H54 (cell line): ENCODE results near the gene ARFGAP2.
"Not testable (repeated sequence)": the region's sequence is repeated elsewhere in the genome, so short reads cannot be mapped to it uniquely, and the experiment has no call there.

Source experiments
- DNase-seq: peaks from one replicate; pipeline ENCODE4 v3.0.0; 2011; ENCODE audit warnings: low spot score, mixed read lengths; ENCODE audit not compliant: insufficient read length
- FAIRE-seq: peaks from 3 replicates; lab custom pipeline; 2011; peaks lifted over from hg19 to GRCh38; lab: Jason Lieb, UNC
- POLR2A ChIP-seq: IDR thresholded peaks from 2 replicates; pipeline ENCODE4 v1.6.1; 2011; ENCODE audit warnings: low read depth, mild to moderate bottlenecking, low read length

Gene ARFGAP2

DNA sequence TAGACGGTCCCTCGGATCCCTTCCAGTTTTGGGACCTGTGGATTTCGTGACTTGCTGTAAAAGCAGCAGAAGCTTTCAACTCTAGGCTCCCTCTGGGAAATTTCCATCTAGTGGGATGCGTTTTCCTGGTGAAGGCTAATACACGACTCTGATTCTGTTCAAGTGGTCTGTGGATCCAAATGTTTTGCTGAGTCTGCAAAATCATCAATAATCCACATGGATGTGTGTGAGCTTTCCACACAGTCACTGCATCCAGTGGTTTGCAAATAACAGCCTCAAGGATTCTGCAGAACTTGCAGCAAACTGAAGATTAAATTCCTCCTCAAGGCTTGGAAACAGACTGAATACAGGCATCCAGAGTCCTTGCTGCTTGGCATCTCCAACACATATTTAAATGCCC is 25.9 kb upstream of the ARFGAP2 start:
- no peak for FAIRE-seq
- TF ChIP-seq POLR2A: no peak
- no peak for DNase-seq

DNA sequence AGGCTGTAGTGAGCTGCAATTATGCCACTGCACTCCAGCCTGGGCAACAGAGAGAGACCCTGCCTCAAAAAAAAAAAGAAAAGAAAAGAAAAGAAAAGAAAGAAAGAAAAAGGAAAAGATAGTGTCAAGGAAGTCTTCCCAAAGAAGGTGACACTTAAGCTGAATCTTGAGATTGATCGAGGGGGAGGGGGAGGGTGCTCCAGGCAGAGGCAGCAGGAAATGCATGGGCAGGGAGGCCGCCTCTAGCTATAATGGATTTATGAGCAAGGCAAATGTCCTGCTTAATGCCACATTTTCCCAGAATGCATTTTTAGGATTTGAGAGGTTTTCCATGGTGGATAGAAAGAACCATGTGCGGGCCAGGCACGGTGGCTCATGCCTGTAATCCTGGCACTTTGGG is 24.3 kb upstream of the ARFGAP2 start:
- TF ChIP-seq POLR2A: no peak
- FAIRE-seq (no peak), DNase-seq (no peak)

DNA sequence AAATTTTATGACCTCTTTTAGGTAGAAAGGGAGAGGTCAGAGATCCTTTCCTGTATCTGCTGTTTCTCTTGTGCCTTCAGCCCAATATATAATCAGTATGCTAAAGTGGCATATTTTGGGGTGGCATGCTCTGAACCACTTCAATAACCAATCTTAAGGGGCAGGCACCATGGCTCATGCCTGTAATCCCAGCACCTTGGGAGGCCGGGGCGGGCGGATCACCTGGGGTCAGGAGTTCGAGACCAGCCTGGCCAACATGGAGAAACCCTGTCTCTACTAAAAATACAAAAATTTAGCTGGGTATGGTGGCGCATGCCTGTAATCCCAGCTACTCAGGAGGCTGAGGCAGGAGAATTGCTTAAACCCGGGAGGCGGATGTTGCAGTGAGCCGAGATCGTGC is 21.5 kb upstream of the ARFGAP2 start:
- not testable (repeated sequence) for DNase-seq, FAIRE-seq

DNA sequence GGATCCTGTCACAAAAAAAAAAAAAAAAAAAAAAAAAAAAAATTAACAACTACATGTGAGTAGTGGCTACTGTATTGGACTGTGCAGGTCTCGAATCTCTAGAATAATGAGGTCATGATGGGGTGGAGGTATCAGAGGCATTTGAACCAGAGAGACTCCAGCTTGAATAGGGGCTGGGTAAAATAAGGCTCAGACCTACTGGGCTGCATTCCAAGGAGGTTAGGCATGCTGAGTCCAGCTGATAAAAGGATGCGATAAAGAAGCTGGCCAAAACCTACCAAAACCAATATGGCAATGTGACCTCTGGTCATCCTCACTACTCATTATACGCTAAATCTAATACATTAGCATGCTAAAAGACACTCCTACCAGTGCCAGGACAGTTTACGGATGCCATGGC is 15.4 kb upstream of the ARFGAP2 start:
- no peak for TF ChIP-seq POLR2A
- DNase-seq: no peak
- FAIRE-seq: no peak

DNA sequence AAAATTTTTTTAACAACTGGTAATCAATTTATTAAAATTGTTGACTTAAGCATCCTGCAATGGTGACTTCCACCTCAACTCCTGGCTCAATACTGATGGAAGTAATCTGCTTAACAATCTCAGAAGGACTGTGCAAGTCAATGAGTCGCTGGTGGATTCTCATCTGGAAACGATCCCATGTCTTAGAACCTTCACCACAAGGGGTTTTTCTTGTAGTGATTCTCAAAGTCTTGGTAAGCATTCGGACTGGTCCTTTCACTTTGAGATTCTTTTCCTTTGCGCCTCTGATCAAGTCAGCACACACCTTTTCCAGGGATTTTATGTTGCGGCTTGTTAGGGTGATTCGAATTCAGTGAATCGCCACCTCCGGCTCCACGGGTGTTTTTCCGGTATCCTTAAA is 14.5 kb upstream of the ARFGAP2 start:
- not testable (repeated sequence) for FAIRE-seq, DNase-seq

- peak; percentile 84 for DNase-seq
- peak; percentile 71 for FAIRE-seq
- no peak for TF ChIP-seq POLR2A
Measured at GRCh38 chr11:47189100-47189834, 12.6 kb upstream of the ARFGAP2 start.

DNA sequence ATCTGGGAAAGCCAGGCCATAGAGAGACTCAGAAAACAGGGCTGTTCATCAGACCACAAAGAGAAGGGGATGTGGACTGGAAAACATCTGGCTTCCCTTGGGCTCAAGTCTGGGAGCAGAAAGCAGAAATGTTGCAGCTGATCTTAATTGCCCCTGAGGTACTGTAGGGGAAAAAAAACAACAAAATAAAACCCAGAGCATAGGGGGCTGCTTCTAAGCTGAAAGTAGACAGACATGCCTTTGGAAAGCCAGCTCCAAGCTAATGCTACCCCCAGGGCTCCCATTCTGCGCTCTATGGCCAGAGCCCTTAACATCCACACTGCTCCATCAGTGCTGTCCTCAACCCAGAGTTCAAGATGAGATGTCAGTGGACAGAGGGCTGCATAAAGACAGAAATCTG is 11.6 kb upstream of the ARFGAP2 start:
- DNase-seq: no peak
- FAIRE-seq: no peak
- TF ChIP-seq POLR2A: no peak

- no peak for DNase-seq
- no peak for TF ChIP-seq POLR2A
- FAIRE-seq: no peak
Measured at GRCh38 chr11:47187723-47188122, 11.0 kb upstream of the ARFGAP2 start.

DNA sequence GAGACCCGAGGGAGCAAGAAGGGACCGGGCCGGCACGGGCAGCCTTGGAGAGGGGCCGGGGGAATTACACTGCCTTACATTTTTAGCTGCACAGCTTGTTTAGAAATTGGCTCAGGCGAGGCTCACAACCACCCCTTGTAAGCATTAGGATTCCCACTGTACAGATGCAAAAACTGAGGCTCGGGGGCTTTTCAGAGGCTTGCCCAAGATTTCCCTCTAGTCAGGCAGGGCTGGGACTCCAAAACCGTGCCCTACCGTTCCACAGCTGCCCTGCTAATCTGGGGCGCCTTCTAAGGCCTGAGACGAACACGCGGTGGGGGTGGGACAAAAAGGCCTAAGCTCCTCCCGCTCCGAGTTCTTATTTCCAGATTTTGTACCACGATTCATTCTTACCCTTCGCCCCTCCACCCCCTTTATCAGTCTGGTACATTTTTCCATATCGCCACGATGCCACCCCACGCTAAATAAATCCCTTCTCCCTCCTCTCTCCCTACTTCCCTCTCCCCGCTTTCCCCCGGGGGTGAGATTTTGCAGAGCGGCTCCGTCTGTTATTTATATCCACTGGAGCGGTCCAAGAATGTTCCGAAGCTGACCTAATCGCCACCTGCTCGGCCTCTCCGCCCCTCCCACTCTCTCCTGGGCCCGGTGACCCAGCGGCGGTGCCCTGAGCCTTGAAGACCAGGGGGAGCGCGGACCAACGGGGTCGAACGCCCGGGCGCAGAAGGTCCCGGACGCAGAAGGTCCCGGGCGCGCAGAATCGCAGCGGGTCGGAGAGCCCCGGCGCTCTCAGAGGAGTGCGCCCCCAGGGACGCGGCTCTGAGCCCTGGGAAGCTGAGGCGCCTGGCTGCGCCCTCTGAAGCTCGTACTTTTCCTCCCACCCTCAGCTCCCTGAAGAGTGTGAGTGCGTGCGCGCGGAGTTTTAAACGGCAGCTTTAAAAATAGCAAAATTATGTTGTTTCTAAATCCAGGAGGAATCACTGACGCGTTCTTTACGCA is 10.3 kb upstream of the ARFGAP2 start:
- no peak for TF ChIP-seq POLR2A
- DNase-seq (no peak), FAIRE-seq (no peak)

- no peak for FAIRE-seq
- TF ChIP-seq POLR2A: peak; percentile 57; the same call in 1 of the 2 replicates
- peak; percentile 72 for DNase-seq
Measured at GRCh38 chr11:47186076-47186699, 9.5 kb upstream of the ARFGAP2 start, which contains the start of gene PACSIN3. PACSIN3 (minus strand) TSS chr11:47186434; CDS start chr11:47182727, 3,707 bp downstream.

- TF ChIP-seq POLR2A: no peak
- no peak for FAIRE-seq
- no peak for DNase-seq
Measured at GRCh38 chr11:47185305-47186075, 8.8 kb upstream of the ARFGAP2 start.

GRCh38 chr11:47184711-47185304 is 8.1 kb upstream of the ARFGAP2 start:
- TF ChIP-seq POLR2A: no peak
- DNase-seq: no peak
- no peak for FAIRE-seq

GRCh38 chr11:47183969-47184368 is 7.3 kb upstream of the ARFGAP2 start:
- TF ChIP-seq POLR2A: no peak
- DNase-seq: no peak
- FAIRE-seq: no peak
